ENCODE measurements around the gene GNAQ. TPM values are rescaled to one million over a fixed set of nuclear protein-coding genes. Genes with fewer than 3 reads are reported as not detected.

GNAQ gene
- polyA plus RNA-seq, 2 of the 4 experiments (the other 2 are of a cell fraction), result 17.9 to 60.0 TPM

DNA sequence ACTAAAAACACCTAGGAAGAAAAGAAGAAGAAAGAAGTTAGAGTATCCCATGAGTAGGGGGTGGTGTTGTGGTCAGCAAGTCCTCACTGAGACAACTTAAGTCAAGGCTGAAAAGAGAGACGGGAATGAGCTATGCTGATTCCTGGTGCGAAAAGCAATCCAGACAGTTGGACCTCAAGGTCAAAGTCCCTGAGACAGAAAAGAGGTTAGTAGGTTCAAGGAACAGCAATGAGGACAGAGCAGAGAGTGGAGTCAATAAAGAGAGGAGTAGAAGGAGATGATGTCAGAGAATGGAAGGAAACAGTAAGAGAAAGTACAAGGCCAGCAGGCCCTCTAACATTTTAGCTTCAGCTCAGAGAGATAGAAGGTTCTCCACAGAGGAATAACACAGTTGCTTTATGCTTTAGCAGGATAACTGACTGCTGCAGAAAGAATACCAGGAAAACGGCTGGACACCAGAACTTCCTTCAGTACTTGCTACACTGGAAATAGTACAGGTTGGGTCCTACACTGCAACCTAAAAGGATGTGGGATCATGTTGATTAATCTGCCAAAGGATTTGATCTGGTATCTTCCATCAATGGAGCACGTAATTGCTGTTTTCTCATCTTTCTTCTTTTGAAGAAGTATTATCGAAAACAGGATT, 43.6 kb downstream of the GNAQ start:
- no peak for TF ChIP-seq NFE2L2 (conservative IDR thresholded peaks at IDR 0.05; ENCODE audit: low read length)
- H3K9me3 ChIP-seq, result no peaks in the 10 kb centered on the region
- CTCF ChIA-PET, result no interaction called here
- H3K27ac ChIP-seq, result no peak overlapping the region
- H3K4me3 ChIP-seq, result no peak overlapping the region
- no peak for DNase-seq (ENCODE audit: low read depth in 1 of 2, low spot score in 1 of 2)
- H3K4me1 ChIP-seq, result peaks cover 16% of the 10 kb centered on the region; the same call in 2 of the 3 replicates
- FAIRE-seq, result no peak
- ATAC-seq, result no peak
- H3K4me2 ChIP-seq, result no peak overlapping the region
- POLR2A ChIA-PET, result no interaction called here
- 85% methylated on average over 4 of the region's 5 CpGs for WGBS (ENCODE audit: missing lambda C conversion rate)

DNA sequence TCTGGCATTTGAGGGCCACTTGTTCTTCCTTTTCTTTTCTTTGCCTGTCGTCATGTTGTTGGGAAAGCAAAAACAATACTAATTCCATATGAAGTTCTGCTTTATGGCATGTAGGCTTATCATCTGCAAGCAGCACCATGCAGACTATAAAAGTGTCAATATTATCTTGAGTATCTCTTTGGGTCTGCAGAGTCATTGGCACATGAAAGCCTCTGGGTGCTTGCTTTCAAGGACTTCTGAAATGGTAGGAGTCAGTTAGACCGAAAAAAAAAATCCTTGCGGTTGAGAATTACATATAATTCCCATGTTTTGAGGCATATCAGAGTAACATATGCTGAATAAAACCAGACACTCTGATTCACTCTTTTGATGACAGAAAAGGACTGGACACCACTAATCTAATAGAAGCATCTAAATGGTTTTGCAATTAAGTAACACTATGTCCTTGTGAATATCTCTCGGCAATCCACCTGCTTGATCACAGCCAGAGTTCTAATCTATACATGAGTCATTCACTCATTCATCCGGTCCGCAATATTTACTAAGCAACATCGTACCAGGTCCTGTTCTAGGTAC, 44.4 kb downstream of the GNAQ start:
- POLR2A ChIA-PET, result no interaction called here
- FAIRE-seq, result no peak
- H3K27ac ChIP-seq, result no peak overlapping the region

DNA sequence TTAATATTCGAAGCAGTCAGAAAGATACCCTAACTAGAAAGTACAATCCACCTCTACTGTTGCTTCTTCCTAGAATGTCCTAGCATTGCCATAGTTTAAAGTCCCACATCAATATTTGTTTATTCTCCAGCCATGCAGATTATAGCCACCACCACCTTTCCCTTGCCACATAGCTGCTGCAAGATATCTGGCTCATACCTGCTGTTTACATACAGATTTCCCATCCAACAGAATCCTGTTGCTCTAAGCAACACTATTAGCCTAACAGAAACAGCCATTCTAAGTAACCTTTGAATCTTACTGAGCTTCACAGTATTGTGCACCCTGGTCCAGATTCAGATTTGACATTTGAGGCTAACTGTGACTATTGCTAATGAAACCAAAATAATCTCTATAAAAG, 45.6 kb downstream of the GNAQ start:
- ChIA-PET CTCF (interaction anchor here (1.4 to 3.3 kb wide), 3 partner anchors 9 to 49 kb away, joined by 4 to 16 read pairs (median 6); no protein-coding TSS in a partner anchor), POLR2A (no interaction called here)
- ATAC-seq, result no peak

More for the DNA sequence above, 44.4 kb downstream of the GNAQ start:
- WGBS (ENCODE audit: missing lambda C conversion rate), result 93% methylated on average over 7 of the region's 7 CpGs
- Histone ChIP-seq H3K9me3 (no peaks in the 10 kb centered on the region), H3K4me3 (no peak overlapping the region), H3K4me1 (peaks cover 19% of the 10 kb centered on the region), H3K4me2 (no peak overlapping the region)
- CTCF ChIA-PET, result interaction anchor here (3.3 kb wide), 1 partner anchor 48 kb away, joined by 16 read pairs; no protein-coding TSS in a partner anchor
- ATAC-seq (no peak), DNase-seq (ENCODE audit: low read depth in 1 of 2, low spot score in 1 of 2) (no peak)
- TF ChIP-seq SMC3 (IDR thresholded peaks at IDR 0.05) (no peak), HDAC2 (IDR thresholded peaks at IDR 0.05) (no peak), ESRRA (IDR thresholded peaks at IDR 0.05; ENCODE audit: borderline replicate concordance, low read length) (no peak), RAD21 (conservative IDR thresholded peaks at IDR 0.05 in 1 of 2, IDR thresholded peaks at IDR 0.05 in 1 of 2) (no peak), MAFK (IDR thresholded peaks at IDR 0.05; ENCODE audit: partially characterized antibody) (no peak), MAZ (IDR thresholded peaks at IDR 0.05; ENCODE audit: borderline replicate concordance, low read depth, low read length) (no peak), RFX5 (IDR thresholded peaks at IDR 0.05) (no peak), FOSB (CRISPR knock-in tag; IDR thresholded peaks at IDR 0.05) (no peak), HEYL (CRISPR knock-in tag; IDR thresholded peaks at IDR 0.05) (no peak)
- TF ChIP-seq, protein P1, sequence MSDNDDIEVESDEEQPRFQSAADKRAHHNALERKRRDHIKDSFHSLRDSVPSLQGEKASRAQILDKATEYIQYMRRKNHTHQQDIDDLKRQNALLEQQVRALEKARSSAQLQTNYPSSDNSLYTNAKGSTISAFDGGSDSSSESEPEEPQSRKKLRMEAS (IDR thresholded peaks at IDR 0.05), result no peak
- TF ChIP-seq, protein P2, sequence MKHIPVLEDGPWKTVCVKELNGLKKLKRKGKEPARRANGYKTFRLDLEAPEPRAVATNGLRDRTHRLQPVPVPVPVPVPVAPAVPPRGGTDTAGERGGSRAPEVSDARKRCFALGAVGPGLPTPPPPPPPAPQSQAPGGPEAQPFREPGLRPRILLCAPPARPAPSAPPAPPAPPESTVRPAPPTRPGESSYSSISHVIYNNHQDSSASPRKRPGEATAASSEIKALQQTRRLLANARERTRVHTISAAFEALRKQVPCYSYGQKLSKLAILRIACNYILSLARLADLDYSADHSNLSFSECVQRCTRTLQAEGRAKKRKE (CRISPR knock-in tag; IDR thresholded peaks at IDR 0.05; ENCODE audit: low read depth), result no peak

More for the DNA sequence above, 45.6 kb downstream of the GNAQ start:
- H3K4me2 ChIP-seq, result no peak overlapping the region
- no peak for FAIRE-seq
- no peak overlapping the region for H3K4me3 ChIP-seq
- no peak overlapping the region for H3K27ac ChIP-seq
- TF ChIP-seq JUNB (IDR thresholded peaks at IDR 0.05), result no peak
- no peak for TF ChIP-seq KDM5A (IDR thresholded peaks at IDR 0.05)
- TF ChIP-seq SREBF2 (IDR thresholded peaks at IDR 0.05), result no peak
- no peak for TF ChIP-seq REST (IDR thresholded peaks at IDR 0.05)
- no peak for TF ChIP-seq NFE2L2 (conservative IDR thresholded peaks at IDR 0.05; ENCODE audit: low read length)
- TF ChIP-seq EP300 (IDR thresholded peaks at IDR 0.05), result no peak
- no peak for TF ChIP-seq PHF8 (IDR thresholded peaks at IDR 0.05; ENCODE audit: borderline replicate concordance, low read depth)
- no peaks in the 10 kb centered on the region for H3K9me3 ChIP-seq
- no peak for DNase-seq (ENCODE audit: low read depth in 1 of 2, low spot score in 1 of 2)
- WGBS (ENCODE audit: missing lambda C conversion rate), result 95% methylated on average over 1 of the region's 1 CpG
- peaks cover 30% of the 10 kb centered on the region for H3K4me1 ChIP-seq
